AG09319 (cell line): ENCODE measurements around the gene PRLR.

Source experiments
- DNase-seq: peaks from one replicate; pipeline ENCODE4 v3.0.0-alpha.2; 2010; ENCODE audit warnings: low read depth; ENCODE audit errors: extremely low read depth
- CTCF ChIP-seq: IDR thresholded peaks from 2 replicates; pipeline ENCODE4 v1.5.1; 2011; ENCODE audit warnings: low read depth, mild to moderate bottlenecking, inconsistent platforms, low read length, moderate library complexity

The PRLR gene

GRCh38 chr5:35230038-35230611, at the start of gene PRLR:
Gene PRLR, minus strand, starts transcription at chr5:35230487. Its CDS starts 140,867 bp downstream, at chr5:35089620.
- no peak for DNase-seq
- no peak for TF ChIP-seq CTCF

- no peak for DNase-seq
- TF ChIP-seq CTCF: no peak
Measured at GRCh38 chr5:35274839-35275509, 44.7 kb upstream of the PRLR start.

- no peak for DNase-seq
- TF ChIP-seq CTCF: no peak
Measured at GRCh38 chr5:35269006-35269405, 38.7 kb upstream of the PRLR start.

GRCh38 chr5:35266276-35266675, 36.0 kb upstream of the PRLR start:
- no peak for DNase-seq
- no peak for TF ChIP-seq CTCF

GRCh38 chr5:35264509-35264908, 34.2 kb upstream of the PRLR start:
- DNase-seq: no peak
- no peak for TF ChIP-seq CTCF

GRCh38 chr5:35263266-35263877, 33.1 kb upstream of the PRLR start:
- no peak for TF ChIP-seq CTCF

GRCh38 chr5:35253582-35253981, 23.3 kb upstream of the PRLR start:
- no peak for DNase-seq
- no peak for TF ChIP-seq CTCF

More at GRCh38 chr5:35263266-35263877, 33.1 kb upstream of the PRLR start:
- DNase-seq: no peak
